HEK293T (cell line): ENCODE results near the gene DHRS11.

Experiments
- BHLHE40 ChIP-seq: fragments of 450-650 bp; IDR thresholded peaks from 2 replicates; pipeline ENCODE4 v1.6.1; 2016; ENCODE audit warnings: mild to moderate bottlenecking, moderate library complexity, borderline replicate concordance
- FOXA1 ChIP-seq: fragments of 450-650 bp; IDR thresholded peaks from 2 replicates; pipeline ENCODE4 v1.6.1; 2016; ENCODE audit warnings: mild to moderate bottlenecking
- SP1 ChIP-seq: fragments of 450-650 bp; IDR thresholded peaks from 2 replicates; pipeline ENCODE4 v1.6.1; 2017
- SUZ12 ChIP-seq: fragments of 450-650 bp; IDR thresholded peaks from 2 replicates; pipeline ENCODE4 v1.6.1; 2016; ENCODE audit warnings: mild to moderate bottlenecking

DNA sequence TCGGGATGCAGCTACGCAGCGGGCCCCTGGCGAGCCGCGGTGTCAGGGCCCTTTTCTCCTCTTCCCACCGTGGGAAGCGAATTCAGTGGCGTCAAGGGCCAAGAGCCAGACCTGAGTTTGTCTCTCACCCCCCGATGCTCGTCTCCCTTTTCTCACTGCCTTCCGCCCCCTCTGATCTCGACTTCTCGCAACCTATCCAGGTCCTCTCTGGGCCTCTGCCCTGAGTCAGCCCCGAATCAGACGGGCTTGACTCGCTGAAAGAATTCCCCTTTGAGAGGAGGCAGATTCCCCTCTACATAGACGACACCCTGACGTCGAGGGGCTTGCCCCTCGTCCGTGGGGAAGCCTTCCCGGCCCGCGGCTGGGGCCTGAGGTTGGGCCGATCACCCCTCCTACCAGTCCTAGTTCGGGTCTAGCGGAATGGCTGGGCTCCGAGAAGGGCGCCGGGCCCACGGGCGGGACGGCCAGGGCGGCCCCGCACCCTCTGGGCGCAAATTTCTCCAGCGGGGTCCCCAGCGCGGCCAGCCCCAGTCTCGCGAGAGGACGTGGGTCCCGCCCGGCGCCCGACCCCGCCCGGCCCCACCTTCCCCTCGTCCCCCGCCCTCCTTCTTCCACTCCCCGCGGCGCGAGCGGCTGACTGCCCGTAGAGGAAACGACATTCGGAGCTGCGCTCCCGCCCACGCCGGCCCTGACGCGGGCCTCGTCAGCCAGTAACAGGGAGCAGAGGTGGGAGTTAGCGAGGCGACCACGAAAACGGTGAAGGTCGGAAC is 47.2 kb upstream of the DHRS11 start, which contains the start of gene GGNBP2:
- TF ChIP-seq SUZ12: no peak
- TF ChIP-seq SP1: no peak
- no peak for TF ChIP-seq BHLHE40
- TF ChIP-seq FOXA1: no peak
